A549 (cell line): ENCODE data around the gene ZNF483.

Source experiments
- EHF ChIP-seq: fragments of 250-450 bp; sonication (Bioruptor Pico); IDR thresholded peaks from 2 replicates; pipeline ENCODE4 v1.5.0; 2020; ENCODE audit warnings: mild to moderate bottlenecking
- EHMT2 ChIP-seq: fragments of 200-600 bp; sonication (generic); IDR thresholded peaks from 2 replicates; pipeline ENCODE4 v1.6.1; 2016; ENCODE audit warnings: antibody characterized with exemption, low read depth, mild to moderate bottlenecking, moderate library complexity
- EP300 ChIP-seq, 2 experiments: fragments of >200 bp; sonication (Bioruptor Twin); formaldehyde crosslinking; IDR thresholded peaks; 2 replicates in 1 of 2; 3 replicates in 1 of 2; pipeline ENCODE4 v1.6.1; 2016 to 2017
- JUNB ChIP-seq: fragments of >200 bp; sonication (Bioruptor Twin); formaldehyde crosslinking; IDR thresholded peaks from 2 replicates; pipeline ENCODE4 v1.6.1; 2016
- MYC ChIP-seq: IDR thresholded peaks from 2 replicates; pipeline ENCODE4 v1.6.1; 2012; ENCODE audit warnings: mild to moderate bottlenecking, inconsistent platforms, low read length, improper control_type of control experiment, borderline replicate concordance
- NR3C1 ChIP-seq: fragments of >200 bp; sonication (Bioruptor Twin); formaldehyde crosslinking; IDR thresholded peaks from 3 replicates; pipeline ENCODE4 v1.6.1; 2017
- POLR2A ChIP-seq: IDR thresholded peaks from 2 replicates; pipeline ENCODE4 v1.6.1; 2012; ENCODE audit warnings: mild to moderate bottlenecking, low read length
- REST ChIP-seq: fragments of 200-600 bp; sonication (generic); IDR thresholded peaks from 2 replicates; pipeline ENCODE4 v1.6.1; 2016; ENCODE audit warnings: antibody characterized with exemption, mild to moderate bottlenecking, moderate library complexity
- RFX5 ChIP-seq: fragments of 450-650 bp; IDR thresholded peaks from 2 replicates; pipeline ENCODE4 v1.7.1; 2014; ENCODE audit warnings: antibody characterized with exemption, mild to moderate bottlenecking, moderate library complexity
- RNF2 ChIP-seq: fragments of 200-600 bp; sonication (generic); IDR thresholded peaks from 2 replicates; pipeline ENCODE4 v1.6.1; 2016; ENCODE audit warnings: low read depth, mild to moderate bottlenecking, antibody characterized with exemption, moderate library complexity, borderline replicate concordance
- TF ChIP-seq, protein P1 (sequence below): fragments of >200 bp; sonication (Bioruptor Twin); formaldehyde crosslinking; IDR thresholded peaks from 3 replicates; pipeline ENCODE4 v1.5.1; 2016
- TF ChIP-seq, protein P2 (sequence below): fragments of 450-650 bp; IDR thresholded peaks from 2 replicates; pipeline ENCODE4 v1.6.1; 2014; ENCODE audit warnings: antibody characterized with exemption

DNA sequence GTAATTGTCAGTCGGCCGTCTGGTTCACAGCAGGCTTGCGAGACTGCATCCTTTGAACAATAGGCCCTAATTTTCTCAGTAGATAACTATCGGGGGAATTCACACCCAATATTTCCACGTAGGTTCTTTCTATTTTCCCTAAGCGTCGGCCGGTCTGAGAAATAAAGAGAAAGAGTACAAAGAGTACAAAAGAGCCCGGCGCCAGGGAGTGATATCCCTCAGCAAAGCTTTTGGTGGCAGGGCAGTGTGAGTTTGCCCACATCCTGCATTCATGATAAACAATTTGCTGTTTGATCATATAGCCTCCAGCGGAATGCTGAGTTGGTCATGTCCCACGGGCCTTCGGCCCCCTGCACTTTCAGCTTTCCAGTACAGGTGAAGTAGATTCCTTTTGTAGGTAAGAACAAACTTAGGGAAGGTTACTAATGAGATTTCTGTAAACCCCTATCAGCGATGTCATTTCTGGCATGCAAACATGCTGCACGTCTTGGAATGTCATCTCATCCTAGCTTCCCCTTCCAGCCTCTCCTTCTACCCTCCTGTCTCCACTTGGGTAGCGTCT is 79.2 kb downstream of the ZNF483 start:
- no peak for TF ChIP-seq REST
- TF ChIP-seq, protein P1, sequence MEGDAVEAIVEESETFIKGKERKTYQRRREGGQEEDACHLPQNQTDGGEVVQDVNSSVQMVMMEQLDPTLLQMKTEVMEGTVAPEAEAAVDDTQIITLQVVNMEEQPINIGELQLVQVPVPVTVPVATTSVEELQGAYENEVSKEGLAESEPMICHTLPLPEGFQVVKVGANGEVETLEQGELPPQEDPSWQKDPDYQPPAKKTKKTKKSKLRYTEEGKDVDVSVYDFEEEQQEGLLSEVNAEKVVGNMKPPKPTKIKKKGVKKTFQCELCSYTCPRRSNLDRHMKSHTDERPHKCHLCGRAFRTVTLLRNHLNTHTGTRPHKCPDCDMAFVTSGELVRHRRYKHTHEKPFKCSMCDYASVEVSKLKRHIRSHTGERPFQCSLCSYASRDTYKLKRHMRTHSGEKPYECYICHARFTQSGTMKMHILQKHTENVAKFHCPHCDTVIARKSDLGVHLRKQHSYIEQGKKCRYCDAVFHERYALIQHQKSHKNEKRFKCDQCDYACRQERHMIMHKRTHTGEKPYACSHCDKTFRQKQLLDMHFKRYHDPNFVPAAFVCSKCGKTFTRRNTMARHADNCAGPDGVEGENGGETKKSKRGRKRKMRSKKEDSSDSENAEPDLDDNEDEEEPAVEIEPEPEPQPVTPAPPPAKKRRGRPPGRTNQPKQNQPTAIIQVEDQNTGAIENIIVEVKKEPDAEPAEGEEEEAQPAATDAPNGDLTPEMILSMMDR = no peak
- TF ChIP-seq RNF2 = no peak
- TF ChIP-seq NR3C1 = no peak
- TF ChIP-seq MYC = no peak
- TF ChIP-seq EHMT2 = no peak
- TF ChIP-seq EP300 (IDR thresholded peaks at IDR 0.05) = no peak
- no peak for TF ChIP-seq EHF (CRISPR knock-in tag)
- no peak for TF ChIP-seq POLR2A
- TF ChIP-seq RFX5 = no peak
- TF ChIP-seq, protein P2, sequence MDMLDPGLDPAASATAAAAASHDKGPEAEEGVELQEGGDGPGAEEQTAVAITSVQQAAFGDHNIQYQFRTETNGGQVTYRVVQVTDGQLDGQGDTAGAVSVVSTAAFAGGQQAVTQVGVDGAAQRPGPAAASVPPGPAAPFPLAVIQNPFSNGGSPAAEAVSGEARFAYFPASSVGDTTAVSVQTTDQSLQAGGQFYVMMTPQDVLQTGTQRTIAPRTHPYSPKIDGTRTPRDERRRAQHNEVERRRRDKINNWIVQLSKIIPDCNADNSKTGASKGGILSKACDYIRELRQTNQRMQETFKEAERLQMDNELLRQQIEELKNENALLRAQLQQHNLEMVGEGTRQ = no peak
- TF ChIP-seq JUNB = no peak
